Measurements from ENCODE around the gene TMEM163.
"Not testable (repeated sequence)": the region's sequence is repeated elsewhere in the genome, so short reads cannot be mapped to it uniquely, and the experiment has no call there.

TMEM163 gene

DNA sequence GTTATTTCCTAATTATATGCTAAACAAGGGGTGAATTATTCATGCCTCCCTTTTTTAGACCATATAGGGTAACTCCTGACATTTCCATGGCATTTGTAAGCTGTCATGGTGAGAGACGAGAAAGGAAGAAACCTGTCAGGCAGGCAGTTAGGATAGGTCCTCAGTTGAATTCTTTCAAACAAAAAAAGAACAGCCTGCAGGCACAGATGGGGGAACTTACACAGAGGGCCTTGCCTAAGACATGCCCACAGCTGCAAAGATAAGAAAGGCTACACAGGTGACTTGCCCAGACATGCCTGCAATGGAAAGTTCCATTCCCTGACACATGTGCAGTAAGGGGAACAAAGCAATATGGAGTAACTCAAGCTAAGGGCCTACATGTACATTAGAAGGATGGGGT, 128.1 kb downstream of the TMEM163 start:
- no peaks in the 10 kb centered on the region for H3K27me3 ChIP-seq

DNA sequence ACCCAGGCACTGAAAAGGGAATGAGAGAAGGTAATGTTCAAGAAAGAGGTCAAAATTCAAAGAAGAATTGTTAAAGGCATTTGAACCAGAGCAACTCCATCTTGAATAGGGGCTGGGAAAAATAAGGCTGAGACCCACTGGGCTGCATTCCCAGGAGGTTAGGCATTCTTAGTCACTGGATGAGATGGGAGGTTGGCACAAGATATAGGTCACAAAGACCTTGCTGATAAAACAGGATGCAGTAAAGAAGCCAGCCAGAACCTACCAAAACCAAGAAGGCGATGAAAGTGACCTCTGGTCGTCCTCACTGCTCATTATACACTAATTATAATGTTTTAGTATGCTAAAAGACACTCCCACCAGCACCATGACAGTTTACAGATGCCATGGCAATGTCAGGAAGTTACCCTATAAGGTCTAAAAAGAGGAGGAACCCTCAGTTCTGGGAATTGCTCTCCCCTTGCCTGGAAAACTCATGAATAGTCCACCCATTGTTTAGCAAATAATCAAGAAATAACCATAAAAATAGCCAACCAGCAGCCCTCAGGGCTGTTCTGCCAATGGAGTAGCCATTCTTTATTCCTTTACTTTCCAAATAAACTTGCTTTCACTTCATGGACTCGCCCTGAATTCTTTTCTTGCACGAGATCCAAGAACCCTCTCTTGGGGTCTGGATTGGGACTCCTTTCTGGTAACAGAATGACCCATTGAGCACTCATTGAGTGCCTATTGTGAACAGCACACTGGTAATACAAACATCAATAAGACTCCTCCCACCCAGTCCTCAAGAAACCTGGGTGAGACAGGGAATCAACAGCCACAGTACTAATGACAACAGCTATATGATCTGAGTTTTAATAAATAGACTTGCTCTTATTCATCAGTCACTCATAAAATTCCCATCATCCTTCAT, 129.4 kb downstream of the TMEM163 start:
- H3K27ac ChIP-seq; H3K4me3 ChIP-seq (ENCODE audit: low read depth in 1 of 2, low read length in 1 of 2); H3K4me1 ChIP-seq (ENCODE audit: control insufficient read depth in 1 of 2, insufficient read depth in 1 of 2, low read depth in 1 of 2, low read length in 1 of 2); H3K36me3 ChIP-seq; H3K27me3 ChIP-seq; H3K9me3 ChIP-seq: not testable (repeated sequence)

More for the DNA sequence above, 128.1 kb downstream of the TMEM163 start:
- TF ChIP-seq, protein P1, sequence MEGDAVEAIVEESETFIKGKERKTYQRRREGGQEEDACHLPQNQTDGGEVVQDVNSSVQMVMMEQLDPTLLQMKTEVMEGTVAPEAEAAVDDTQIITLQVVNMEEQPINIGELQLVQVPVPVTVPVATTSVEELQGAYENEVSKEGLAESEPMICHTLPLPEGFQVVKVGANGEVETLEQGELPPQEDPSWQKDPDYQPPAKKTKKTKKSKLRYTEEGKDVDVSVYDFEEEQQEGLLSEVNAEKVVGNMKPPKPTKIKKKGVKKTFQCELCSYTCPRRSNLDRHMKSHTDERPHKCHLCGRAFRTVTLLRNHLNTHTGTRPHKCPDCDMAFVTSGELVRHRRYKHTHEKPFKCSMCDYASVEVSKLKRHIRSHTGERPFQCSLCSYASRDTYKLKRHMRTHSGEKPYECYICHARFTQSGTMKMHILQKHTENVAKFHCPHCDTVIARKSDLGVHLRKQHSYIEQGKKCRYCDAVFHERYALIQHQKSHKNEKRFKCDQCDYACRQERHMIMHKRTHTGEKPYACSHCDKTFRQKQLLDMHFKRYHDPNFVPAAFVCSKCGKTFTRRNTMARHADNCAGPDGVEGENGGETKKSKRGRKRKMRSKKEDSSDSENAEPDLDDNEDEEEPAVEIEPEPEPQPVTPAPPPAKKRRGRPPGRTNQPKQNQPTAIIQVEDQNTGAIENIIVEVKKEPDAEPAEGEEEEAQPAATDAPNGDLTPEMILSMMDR (IDR thresholded peaks at IDR 0.05) = no peak
- H3K36me3 ChIP-seq = no peaks in the 10 kb centered on the region
- H3K9me3 ChIP-seq = no peaks in the 10 kb centered on the region
- H3K4me1 ChIP-seq (ENCODE audit: control insufficient read depth in 1 of 2, insufficient read depth in 1 of 2, low read depth in 1 of 2, low read length in 1 of 2) = peaks cover 0 to 10% of the 10 kb centered on the region in 2 experiments
- no peak overlapping the region for H3K27ac ChIP-seq
- no peak overlapping the region for H3K4me3 ChIP-seq (ENCODE audit: low read depth in 1 of 2, low read length in 1 of 2)

DNA sequence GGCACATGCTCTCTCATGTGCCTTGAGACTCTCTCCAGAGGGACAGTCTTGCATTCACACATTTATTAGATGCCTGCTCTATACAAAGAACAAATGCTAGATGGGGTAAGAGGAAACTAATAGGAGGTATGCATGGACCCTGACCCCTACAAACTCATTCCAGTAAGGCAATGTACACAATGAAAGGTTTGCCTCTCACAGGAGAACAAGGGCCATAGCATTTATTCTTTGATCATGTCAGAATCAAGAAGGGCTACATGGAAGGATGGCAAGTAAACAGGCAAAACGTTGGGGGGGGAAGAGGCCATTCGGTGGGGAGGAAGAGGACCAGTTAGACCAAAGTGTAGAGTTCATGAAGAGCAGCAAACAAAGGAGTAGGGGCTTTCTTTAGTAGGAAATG, 130.2 kb downstream of the TMEM163 start:
- TF ChIP-seq, protein P1 (IDR thresholded peaks at IDR 0.05) = no peak
- Histone ChIP-seq H3K27me3 (no peaks in the 10 kb centered on the region), H3K9me3 (no peaks in the 10 kb centered on the region), H3K4me1 (ENCODE audit: control insufficient read depth in 1 of 2, insufficient read depth in 1 of 2, low read depth in 1 of 2, low read length in 1 of 2) (peaks cover 0 to 10% of the 10 kb centered on the region in 2 experiments), H3K27ac (no peak overlapping the region), H3K36me3 (no peaks in the 10 kb centered on the region), H3K4me3 (ENCODE audit: low read depth in 1 of 2, low read length in 1 of 2) (no peak overlapping the region)

DNA sequence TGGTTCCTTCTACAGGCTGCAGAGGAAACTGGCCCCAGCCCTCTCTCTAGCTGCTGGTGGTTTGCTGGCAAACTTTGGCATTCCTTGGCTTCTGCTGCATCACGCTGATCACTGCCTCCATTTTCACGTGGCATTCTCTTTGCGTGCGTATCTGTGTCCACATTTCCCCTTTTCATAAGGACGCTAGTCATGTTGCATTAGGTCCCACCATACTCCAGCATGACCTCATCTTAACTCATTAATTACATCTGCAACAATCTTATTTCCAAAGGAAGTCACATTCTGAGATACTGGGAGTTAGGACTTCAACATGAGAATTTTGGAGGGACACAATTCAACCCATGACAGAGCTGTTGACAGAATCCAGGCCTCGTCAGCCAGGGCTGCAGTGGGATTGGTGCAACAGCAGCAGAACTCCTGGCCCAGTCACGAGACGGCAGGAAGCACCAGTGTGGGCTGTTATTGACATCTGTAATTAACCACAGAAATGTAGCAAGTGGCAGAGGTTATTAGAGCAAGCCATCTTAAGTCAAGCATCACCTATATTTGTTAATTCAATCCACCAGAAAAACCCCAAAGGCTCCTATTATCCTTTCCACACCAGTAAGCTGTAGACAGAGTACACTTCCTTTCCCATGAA, 132.4 kb downstream of the TMEM163 start:
- TF ChIP-seq, protein P1 (IDR thresholded peaks at IDR 0.05) = no peak
- H3K27me3 ChIP-seq = no peaks in the 10 kb centered on the region
- H3K4me3 ChIP-seq (ENCODE audit: low read depth in 1 of 2, low read length in 1 of 2) = no peak overlapping the region
- no peak overlapping the region for H3K27ac ChIP-seq
- no peaks in the 10 kb centered on the region for H3K36me3 ChIP-seq
- H3K9me3 ChIP-seq = no peaks in the 10 kb centered on the region
- peaks cover 0 to 10% of the 10 kb centered on the region in 2 experiments for H3K4me1 ChIP-seq (ENCODE audit: control insufficient read depth in 1 of 2, insufficient read depth in 1 of 2, low read depth in 1 of 2, low read length in 1 of 2)

DNA sequence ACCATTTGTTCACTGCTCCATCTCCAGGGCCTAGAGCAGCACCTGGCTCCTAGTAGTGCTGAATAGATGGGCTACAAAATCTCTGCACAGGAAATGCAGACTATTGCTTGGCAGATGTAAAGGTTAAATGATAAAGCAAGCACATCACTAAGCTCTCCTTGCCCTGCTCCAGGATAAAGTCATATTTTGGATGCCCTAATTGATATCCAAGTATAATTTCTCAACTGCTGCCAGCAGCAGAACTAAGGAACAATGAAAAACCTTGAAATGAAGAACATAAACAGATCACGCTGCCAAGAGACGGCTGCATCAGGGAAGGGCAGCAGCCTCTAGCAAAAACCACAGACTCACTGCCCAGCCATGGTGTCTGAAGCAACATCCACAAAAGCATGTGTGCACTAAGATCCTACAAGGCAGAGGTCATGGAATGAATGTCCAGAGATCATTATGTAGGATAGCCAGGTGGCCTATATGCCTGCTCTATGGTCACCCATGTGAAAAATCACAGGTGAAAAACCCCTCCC, 134.7 kb downstream of the TMEM163 start:
- Histone ChIP-seq H3K27me3 (no peaks in the 10 kb centered on the region), H3K4me3 (ENCODE audit: low read depth in 1 of 2, low read length in 1 of 2) (no peak overlapping the region), H3K36me3 (no peaks in the 10 kb centered on the region), H3K9me3 (no peaks in the 10 kb centered on the region), H3K27ac (no peak overlapping the region), H3K4me1 (ENCODE audit: control insufficient read depth in 1 of 2, insufficient read depth in 1 of 2, low read depth in 1 of 2, low read length in 1 of 2) (peaks cover 0 to 10% of the 10 kb centered on the region in 2 experiments)
- TF ChIP-seq, protein P1 (IDR thresholded peaks at IDR 0.05) = no peak

DNA sequence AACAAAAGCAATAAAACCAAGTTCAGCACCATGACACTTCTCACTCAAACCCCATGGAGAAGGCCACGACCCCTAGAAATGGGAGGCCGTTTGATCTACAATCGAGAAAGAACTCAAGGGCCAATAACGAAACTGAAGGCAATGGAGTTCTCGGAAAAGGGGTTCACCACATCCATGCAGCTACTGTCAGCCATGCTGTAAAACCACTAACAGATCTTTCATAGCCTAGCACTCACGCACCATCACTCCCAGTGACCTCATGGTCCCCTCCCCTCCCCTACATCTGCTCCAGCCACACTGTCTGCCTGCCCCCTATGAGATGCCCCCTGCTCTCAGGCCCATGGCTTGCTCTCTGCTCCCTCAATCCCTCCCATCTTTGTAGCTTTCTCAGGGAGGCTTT, 135.3 kb downstream of the TMEM163 start:
- Histone ChIP-seq H3K4me1 (ENCODE audit: control insufficient read depth in 1 of 2, insufficient read depth in 1 of 2, low read depth in 1 of 2, low read length in 1 of 2) (peaks cover 0 to 10% of the 10 kb centered on the region in 2 experiments), H3K36me3 (no peaks in the 10 kb centered on the region), H3K27ac (no peak overlapping the region), H3K9me3 (no peaks in the 10 kb centered on the region), H3K27me3 (no peaks in the 10 kb centered on the region), H3K4me3 (ENCODE audit: low read depth in 1 of 2, low read length in 1 of 2) (no peak overlapping the region)
- TF ChIP-seq, protein P1 (IDR thresholded peaks at IDR 0.05) = no peak
